Mucosa of descending colon (tissue), 3 donors: ENCODE measurements around the gene EEF1A1. TPM values are rescaled to one million over a fixed set of nuclear protein-coding genes. Genes with fewer than 3 reads are reported as not detected.
"Not testable (repeated sequence)": the region's sequence is repeated elsewhere in the genome, so short reads cannot be mapped to it uniquely, and the experiment has no call there.

ENCODE experiments used
- ATAC-seq: fragments of 200-7000 bp; cut with Tn5 transposase; one replicate; pipeline ENCODE4 v1.9.1; 2020; ENCODE audit warnings: mild to moderate bottlenecking, moderate library complexity
- DNase-seq, 3 donors: peaks; one replicate each; pipeline ENCODE4 v3.0.0-alpha.2; 2020
- H3K36me3 ChIP-seq: fragments of 200-600 bp; one replicate; pipeline ENCODE4 v1.8.0; 2021; ENCODE audit warnings: low read depth, mild to moderate bottlenecking
- H3K4me1 ChIP-seq: fragments of 200-600 bp; one replicate; pipeline ENCODE4 v1.8.0; 2021; ENCODE audit warnings: low read depth, mild to moderate bottlenecking
- H3K4me3 ChIP-seq: fragments of 200-600 bp; one replicate; pipeline ENCODE4 v1.8.0; 2021; ENCODE audit warnings: mild to moderate bottlenecking
- H3K9me3 ChIP-seq: fragments of 200-600 bp; one replicate; pipeline ENCODE4 v1.8.0; 2021; ENCODE audit warnings: mild to moderate bottlenecking
- intact Hi-C, 2 donors: fragments of 100-400 bp; cut with DNase I in 1 of 2; cut with micrococcal nuclease in 1 of 2; formaldehyde crosslinking; loops; one replicate each; pipeline versions ENCODE4 v1.11.0 to v1.11.1; 2022; cut with DNase I, micrococcal nuclease
- total RNA-seq, 3 donors: library from RNA; stranded (reverse); fragmentation: NEBNext Ultra II Directional in 2 of 3; extraction: Animal tissue kit (Norgen Biotek cat#: 25700) in 2 of 3; gene quantifications; one replicate each; pipeline versions ENCODE4 v1.2.1 to v1.2.4, GENCODE V29; 2021 to 2023
- TF ChIP-seq, protein P1 (sequence below): fragments of 200-600 bp; IDR thresholded peaks from one replicate; pipeline ENCODE4 v1.8.0; 2022; ENCODE audit warnings: antibody characterized with exemption, mild to moderate bottlenecking
- donor health status: DM: no; HTN: no; CAD: no; lungs with moderate emphysema.
- donor health status: DM: no; HTN: no; CAD: no.
- donor health status: DM: no; HTN: yes; CAD: no.

The EEF1A1 gene
- total RNA-seq, 3 donors from 2014 or later, result 6,833 to 8,492 (median 7,090) TPM

DNA sequence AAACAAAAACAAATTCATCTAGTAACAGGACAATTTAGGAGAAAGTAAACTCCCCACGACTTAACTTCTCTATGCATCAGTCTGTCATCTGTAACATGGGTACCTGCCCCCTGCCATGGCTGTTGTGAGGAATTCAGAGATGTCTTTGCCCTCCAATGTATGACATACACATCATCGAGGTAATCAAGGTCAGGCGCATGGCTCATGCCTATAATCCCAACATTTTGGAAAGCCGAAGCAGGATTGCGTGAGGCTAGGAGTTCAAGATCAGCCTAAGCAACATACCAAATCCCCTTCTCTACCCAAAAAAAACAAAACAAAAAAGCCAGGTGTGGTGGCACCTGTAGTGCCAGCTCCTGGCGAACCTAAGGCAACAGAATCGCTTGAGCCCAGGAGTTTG is 9.0 kb downstream of the EEF1A1 start:
- no peak for DNase-seq
- TF ChIP-seq, protein P1, sequence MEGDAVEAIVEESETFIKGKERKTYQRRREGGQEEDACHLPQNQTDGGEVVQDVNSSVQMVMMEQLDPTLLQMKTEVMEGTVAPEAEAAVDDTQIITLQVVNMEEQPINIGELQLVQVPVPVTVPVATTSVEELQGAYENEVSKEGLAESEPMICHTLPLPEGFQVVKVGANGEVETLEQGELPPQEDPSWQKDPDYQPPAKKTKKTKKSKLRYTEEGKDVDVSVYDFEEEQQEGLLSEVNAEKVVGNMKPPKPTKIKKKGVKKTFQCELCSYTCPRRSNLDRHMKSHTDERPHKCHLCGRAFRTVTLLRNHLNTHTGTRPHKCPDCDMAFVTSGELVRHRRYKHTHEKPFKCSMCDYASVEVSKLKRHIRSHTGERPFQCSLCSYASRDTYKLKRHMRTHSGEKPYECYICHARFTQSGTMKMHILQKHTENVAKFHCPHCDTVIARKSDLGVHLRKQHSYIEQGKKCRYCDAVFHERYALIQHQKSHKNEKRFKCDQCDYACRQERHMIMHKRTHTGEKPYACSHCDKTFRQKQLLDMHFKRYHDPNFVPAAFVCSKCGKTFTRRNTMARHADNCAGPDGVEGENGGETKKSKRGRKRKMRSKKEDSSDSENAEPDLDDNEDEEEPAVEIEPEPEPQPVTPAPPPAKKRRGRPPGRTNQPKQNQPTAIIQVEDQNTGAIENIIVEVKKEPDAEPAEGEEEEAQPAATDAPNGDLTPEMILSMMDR, result no peak
- peaks cover 4% of the 10 kb centered on the region for H3K36me3 ChIP-seq
- ATAC-seq, result no peak
- intact Hi-C loops, result no loop called here
- H3K9me3 ChIP-seq, result no peaks in the 10 kb centered on the region
- peaks cover 7% of the 10 kb centered on the region for H3K4me1 ChIP-seq
- no peak overlapping the region for H3K4me3 ChIP-seq

GRCh38 chr6:73509851-73510250 is 11.0 kb downstream of the EEF1A1 start:
- intact Hi-C loops, result no loop called here

DNA sequence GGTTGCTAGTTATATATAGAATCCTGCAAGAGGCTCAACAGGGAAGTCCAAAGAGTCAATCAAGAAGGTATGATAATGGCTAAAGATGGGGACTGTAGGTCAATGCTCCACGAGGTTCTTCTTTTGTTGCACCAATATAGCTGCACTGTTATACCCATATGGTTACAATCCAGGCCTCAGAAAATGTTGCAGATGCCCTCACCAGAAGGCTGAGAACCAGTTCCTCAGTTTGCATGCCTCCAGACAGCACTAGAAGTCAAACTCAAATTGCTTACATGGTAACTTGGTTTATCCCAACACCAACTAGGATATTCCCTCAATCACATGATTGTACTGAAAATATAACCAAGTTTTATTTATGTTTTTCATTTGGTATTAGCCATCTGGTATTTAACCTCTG is 12.1 kb downstream of the EEF1A1 start:
- intact Hi-C loops, result no loop called here
- Histone ChIP-seq H3K36me3 (no peaks in the 10 kb centered on the region), H3K4me3 (no peak overlapping the region), H3K9me3 (no peaks in the 10 kb centered on the region), H3K4me1 (no peaks in the 10 kb centered on the region)
- TF ChIP-seq, protein P1, result no peak
- DNase-seq (no peak), ATAC-seq (no peak)

More at GRCh38 chr6:73509851-73510250, 11.0 kb downstream of the EEF1A1 start:
- Histone ChIP-seq H3K9me3 (no peaks in the 10 kb centered on the region), H3K4me1 (no peaks in the 10 kb centered on the region), H3K36me3 (peaks cover under 1% of the 10 kb centered on the region), H3K4me3 (no peak overlapping the region)
- TF ChIP-seq, protein P1, result no peak
- no peak for ATAC-seq
- DNase-seq, result no peak

GRCh38 chr6:73506246-73506645 is 14.6 kb downstream of the EEF1A1 start:
- TF ChIP-seq, protein P1, result no peak
- DNase-seq, result no peak
- Histone ChIP-seq H3K4me1 (no peaks in the 10 kb centered on the region), H3K36me3 (no peaks in the 10 kb centered on the region), H3K4me3 (no peak overlapping the region), H3K9me3 (no peaks in the 10 kb centered on the region)
- intact Hi-C loops, result no loop called here
- ATAC-seq, result no peak

- ATAC-seq, H3K4me1 ChIP-seq, H3K4me3 ChIP-seq, H3K36me3 ChIP-seq, intact Hi-C loops, DNase-seq, H3K9me3 ChIP-seq: not testable (repeated sequence)
Measured at GRCh38 chr6:73505705-73506104, 15.1 kb downstream of the EEF1A1 start.

DNA sequence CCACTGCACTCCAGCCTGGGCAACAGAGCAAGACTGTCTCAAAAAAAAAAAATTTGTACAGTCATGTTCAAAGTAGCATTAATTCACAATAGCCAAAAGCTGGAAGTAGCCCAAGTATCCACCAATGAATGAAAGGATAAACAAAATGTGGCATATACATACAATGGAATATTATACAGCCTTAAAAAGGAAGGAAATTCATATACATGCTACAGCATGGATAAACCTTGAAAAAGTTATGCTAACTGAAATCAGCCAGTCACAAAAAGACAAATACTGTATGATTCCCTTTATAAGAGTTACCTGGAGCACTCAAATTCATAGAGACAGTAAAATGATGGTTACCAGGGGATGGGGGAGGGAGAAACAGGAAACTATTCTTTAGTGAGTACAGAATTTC is 15.7 kb downstream of the EEF1A1 start:
- H3K36me3 ChIP-seq, result no peaks in the 10 kb centered on the region
- ATAC-seq, result no peak

More for the DNA sequence above, 15.7 kb downstream of the EEF1A1 start:
- TF ChIP-seq, protein P1, result no peak
- H3K9me3 ChIP-seq, result no peaks in the 10 kb centered on the region
- no peak overlapping the region for H3K4me3 ChIP-seq
- intact Hi-C loops, result no loop called here
- H3K4me1 ChIP-seq, result no peaks in the 10 kb centered on the region
- no peak for DNase-seq
